Transverse colon (tissue), 3 donors: ENCODE measurements around the gene GSTCD.
"Not testable (repeated sequence)": the region's sequence is repeated elsewhere in the genome, so short reads cannot be mapped to it uniquely, and the experiment has no call there.

Experiments used
- EP300 ChIP-seq: sonication (generic); formaldehyde crosslinking; IDR thresholded peaks from one replicate; pipeline ENCODE4 v1.6.1; 2017; ENCODE audit warnings: antibody characterized with exemption, low read depth
- TF ChIP-seq, protein P1 (sequence below), 5 experiments: fragments of 200-600 bp in 3 of 5; fragments of 450-650 bp in 2 of 5; sonication (generic) in 3 of 5; IDR thresholded peaks; 1 replicate in 2 of 5; 2 replicates in 3 of 5; pipeline ENCODE4 v1.5.1; 2016 to 2017; ENCODE audit warnings: antibody characterized with exemption in 5 of 5, inconsistent platforms in 3 of 5, mild to moderate bottlenecking in 2 of 5, moderate library complexity in 1 of 5

DNA sequence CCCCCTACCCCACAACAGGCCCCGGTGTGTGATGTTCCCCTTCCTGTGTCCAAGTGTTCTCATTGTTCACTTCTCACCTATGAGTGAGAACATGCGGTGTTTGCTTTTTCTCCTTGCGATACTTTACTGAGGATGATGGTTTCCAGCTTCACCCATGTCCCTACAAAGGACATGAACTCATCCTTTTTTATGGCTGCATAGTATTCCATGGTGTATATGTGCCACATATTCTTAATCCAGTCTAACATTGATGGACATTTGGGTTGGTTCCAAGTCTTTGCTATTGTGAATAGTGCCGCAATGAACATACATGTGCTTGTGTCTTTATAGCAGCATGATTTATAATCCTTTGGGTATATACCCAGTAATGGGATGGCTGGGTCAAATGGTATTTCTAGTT lies 21.3 kb downstream of the GSTCD start:
- TF ChIP-seq, protein P1, sequence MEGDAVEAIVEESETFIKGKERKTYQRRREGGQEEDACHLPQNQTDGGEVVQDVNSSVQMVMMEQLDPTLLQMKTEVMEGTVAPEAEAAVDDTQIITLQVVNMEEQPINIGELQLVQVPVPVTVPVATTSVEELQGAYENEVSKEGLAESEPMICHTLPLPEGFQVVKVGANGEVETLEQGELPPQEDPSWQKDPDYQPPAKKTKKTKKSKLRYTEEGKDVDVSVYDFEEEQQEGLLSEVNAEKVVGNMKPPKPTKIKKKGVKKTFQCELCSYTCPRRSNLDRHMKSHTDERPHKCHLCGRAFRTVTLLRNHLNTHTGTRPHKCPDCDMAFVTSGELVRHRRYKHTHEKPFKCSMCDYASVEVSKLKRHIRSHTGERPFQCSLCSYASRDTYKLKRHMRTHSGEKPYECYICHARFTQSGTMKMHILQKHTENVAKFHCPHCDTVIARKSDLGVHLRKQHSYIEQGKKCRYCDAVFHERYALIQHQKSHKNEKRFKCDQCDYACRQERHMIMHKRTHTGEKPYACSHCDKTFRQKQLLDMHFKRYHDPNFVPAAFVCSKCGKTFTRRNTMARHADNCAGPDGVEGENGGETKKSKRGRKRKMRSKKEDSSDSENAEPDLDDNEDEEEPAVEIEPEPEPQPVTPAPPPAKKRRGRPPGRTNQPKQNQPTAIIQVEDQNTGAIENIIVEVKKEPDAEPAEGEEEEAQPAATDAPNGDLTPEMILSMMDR (IDR thresholded peaks at IDR 0.05): not testable (repeated sequence)
- TF ChIP-seq EP300: not testable (repeated sequence)
